HG02571 (cell line): ENCODE measurements around the gene ICE2.
A peak's percentile ranks its signal among the peaks of the same experiment; 100 is the strongest.
"Not testable (repeated sequence)": the region's sequence is repeated elsewhere in the genome, so short reads cannot be mapped to it uniquely, and the experiment has no call there.

Source experiments
- ATAC-seq: cut with Tn5 transposase; IDR thresholded peaks from one replicate; pipeline ENCODE4 v1.9.1; 2021; ENCODE audit warnings: mild to moderate bottlenecking, moderate library complexity; ENCODE audit not compliant: unreplicated experiment

The ICE2 gene

DNA sequence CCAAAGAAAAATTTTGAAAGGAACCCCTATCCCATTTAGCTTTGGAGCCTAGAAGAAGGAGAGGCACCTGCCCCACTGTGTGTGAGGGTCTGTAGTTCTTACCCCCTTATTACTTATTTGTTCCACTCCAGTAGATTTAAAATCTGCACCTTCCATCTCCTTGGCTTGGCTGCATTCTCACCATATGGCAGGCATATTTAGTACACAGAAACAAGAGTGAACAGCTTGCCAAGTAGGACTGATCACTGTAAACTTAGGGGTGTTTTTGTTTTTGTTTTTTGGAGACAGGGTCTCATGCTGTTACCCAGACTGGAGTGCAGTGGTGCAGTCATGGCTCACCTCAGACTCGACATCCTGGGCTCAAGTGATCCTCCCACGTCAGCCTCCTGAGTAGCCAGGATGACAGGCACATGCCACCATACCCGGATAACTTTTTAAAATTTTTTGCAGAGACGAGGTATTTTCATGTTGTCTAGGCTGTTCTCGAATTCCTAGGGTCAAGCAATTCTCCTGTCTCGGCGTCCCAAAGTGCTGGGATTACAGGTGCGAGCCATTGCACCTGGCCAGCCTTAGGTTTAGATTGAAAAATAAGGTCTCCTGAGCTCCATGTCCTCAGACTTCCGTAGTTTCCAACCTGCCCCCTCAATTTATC lies 67.0 kb downstream of the ICE2 start:
- ATAC-seq, result no peak

DNA sequence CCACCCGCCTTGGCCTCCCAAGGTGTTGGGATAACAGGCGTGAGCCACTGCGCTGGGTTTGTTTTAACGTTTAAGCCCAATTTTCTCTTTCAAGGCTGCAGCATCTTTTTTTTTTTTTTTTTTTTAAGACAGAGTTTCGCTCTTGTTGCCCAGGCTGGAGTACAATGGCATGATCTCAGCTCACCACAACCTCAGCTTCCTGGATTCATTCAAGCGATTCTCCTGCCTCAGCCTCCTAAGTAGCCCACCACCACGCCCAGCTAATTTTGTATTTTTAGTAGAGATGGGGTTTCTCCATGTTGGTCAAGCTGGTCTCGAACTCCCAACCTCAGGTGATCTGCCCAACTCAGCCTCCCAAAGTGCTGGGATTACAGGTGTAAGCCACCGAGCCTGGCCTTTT lies 68.6 kb downstream of the ICE2 start:
- not testable (repeated sequence) for ATAC-seq

- ATAC-seq, result no peak
Measured at GRCh38 chr15:60408463-60408981, 70.4 kb downstream of the ICE2 start.

GRCh38 chr15:60407415-60407805 lies 71.5 kb downstream of the ICE2 start:
- no peak for ATAC-seq

GRCh38 chr15:60406513-60407414 lies 72.2 kb downstream of the ICE2 start:
- no peak for ATAC-seq

DNA sequence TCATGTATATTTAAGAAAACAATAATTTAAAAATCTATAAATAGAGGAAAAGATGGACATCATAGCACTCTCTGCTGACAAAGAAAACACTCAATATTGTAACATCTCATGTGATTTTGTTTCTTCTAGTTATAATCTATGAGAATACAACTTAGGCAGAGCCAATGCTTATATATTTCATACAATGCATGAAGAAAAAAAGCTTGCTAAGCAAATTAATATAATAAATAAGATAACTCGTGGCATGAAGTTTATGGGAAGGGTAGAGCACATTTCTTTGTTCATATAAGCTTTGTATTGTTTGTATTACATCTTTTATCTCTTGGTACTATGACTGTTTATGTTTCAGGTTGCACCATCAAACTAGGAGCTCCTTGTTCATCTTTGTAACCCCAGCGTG lies 73.5 kb downstream of the ICE2 start:
- no peak for ATAC-seq

GRCh38 chr15:60404351-60404750 lies 74.6 kb downstream of the ICE2 start:
- ATAC-seq, result not testable (repeated sequence)

DNA sequence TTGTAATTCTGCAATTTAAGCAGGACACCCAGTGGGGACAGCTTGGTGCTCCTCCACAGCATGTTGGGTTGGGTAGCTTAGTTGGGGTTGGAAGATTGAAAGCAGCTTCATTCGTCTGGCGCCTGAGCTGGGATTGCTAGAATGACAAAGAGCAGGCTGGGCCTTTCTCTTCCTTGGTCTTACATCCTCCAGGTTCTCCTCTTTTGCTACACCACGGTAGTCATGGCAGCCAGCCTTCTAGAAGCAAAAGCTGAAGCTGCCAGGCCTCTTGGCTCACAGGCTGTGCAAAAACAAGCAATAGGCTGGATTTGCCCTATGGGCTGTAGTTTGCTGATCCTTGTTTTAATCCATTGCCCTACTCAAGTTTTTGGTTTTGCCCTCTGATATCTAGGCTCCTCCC lies 78.0 kb downstream of the ICE2 start:
- ATAC-seq, result no peak

DNA sequence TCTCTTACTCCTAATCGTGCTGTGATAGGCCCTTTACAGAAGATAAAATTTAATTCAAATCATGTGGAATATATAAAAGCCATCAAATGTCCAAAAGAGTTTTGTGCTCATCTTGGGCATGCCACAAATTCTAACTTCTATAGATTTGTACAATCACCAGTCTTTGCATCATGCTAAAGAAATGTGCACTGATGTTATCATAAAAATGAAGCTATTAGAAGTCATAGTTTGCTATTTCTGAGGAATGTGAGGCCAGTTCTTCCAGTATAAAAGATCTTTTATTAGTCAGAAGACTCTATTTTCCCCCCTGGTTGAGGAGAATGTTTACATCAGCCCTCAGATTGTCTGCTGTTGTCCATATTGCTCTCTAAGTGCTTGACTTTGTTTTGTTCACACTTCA lies 79.0 kb downstream of the ICE2 start:
- no peak for ATAC-seq

GRCh38 chr15:60399246-60399915 lies 79.6 kb downstream of the ICE2 start:
- no peak for ATAC-seq

- ATAC-seq, result peak; percentile 69
Measured at GRCh38 chr15:60397772-60398445, 81.0 kb downstream of the ICE2 start, which contains the start of gene ANXA2. Gene ANXA2 (minus strand): TSS chr15:60397986. CDS start chr15:60386075, 11,911 bp downstream.

GRCh38 chr15:60396958-60397771 lies 81.8 kb downstream of the ICE2 start:
- ATAC-seq, result peak; percentile 74

- ATAC-seq, result no peak
Measured at GRCh38 chr15:60396560-60396957, 82.4 kb downstream of the ICE2 start.

DNA sequence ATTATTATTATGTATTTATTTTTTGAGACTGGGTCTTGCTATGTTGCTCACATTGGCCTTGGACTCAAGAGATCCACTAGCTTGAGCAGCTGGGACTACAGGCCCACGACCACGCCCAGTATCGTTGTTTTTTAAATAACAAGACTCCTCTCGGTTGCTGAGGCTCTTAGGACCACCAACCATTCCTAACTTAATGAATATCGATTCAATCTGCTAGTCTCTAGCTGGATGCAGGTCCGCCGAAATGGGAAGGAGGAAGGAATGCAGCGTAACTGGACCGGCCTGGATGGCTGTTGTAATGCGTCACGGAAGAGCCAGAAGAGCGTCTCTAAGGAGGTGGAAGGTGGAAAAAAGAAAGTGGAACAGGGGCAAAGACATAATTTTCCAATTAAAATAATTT lies 82.8 kb downstream of the ICE2 start:
- no peak for ATAC-seq

DNA sequence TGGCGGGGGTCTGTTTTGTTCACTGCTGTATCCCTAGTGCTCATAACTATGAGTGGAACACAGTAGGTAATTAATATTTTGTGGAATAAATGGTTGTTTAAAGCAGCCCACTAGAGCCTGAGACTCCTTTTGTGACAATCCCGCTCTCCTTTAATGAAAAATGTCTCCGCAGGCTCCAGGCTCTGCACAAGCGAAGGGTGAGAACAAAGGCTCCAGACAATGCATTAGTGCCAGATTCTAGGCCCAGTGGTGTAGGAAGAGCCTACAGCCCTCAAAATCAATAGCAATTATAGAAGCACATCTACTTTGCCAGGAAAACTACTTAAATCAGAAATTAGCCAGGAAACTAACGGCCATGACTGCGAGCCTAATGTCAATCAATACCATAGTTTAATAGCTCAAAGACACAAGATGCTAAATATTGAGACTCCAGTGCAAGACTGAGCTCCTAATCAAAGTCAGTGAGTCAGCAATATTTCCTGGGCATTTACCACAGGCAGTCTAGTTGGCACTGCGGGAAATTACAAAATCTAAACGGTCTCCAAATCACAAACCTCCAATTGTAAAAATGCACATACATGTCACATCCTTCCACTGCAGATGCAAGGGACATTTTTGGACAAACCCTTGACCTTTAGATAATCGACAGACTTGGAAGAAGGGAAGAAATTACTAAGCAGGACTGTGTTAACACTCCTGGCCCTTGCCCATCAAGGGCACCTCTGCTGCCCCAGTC lies 83.5 kb downstream of the ICE2 start:
- ATAC-seq, result no peak

DNA sequence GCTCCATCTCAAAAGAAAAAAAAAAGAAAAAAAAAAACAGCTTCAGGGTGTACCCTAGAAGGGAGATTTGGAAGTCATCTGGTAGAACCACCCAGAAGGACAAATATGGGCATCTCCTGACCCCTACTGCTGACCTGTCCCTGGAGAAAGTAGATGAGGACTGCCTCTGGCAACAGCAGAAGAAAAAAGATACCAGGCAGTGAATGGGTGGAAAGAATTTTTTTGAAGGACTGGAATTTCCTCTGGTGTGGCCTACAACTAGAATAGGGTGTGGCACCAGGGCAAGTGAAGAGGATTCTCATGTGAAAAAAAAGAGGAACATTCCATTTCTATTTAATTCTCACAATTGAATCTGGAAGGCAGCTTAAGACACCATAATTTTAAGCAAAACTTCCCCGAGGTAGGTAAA lies 84.2 kb downstream of the ICE2 start:
- no peak for ATAC-seq

- no peak for ATAC-seq
Measured at GRCh38 chr15:60392986-60393790, 85.8 kb downstream of the ICE2 start.

GRCh38 chr15:60392601-60392985 lies 86.3 kb downstream of the ICE2 start:
- ATAC-seq, result no peak
